ENCODE measurements around the gene FBXL13.

FBXL13 gene

GRCh38 chr7:102859084-102859798, 215.4 kb downstream of the FBXL13 start:
- H3K4me3 ChIP-seq (ENCODE audit: low read length), result no peak overlapping the region
- DNase-seq (ENCODE audit: low read depth), result no peak
- TF ChIP-seq CTCF (conservative IDR thresholded peaks at IDR 0.05; ENCODE audit: low read length), result no peak

GRCh38 chr7:102856036-102856435, 218.6 kb downstream of the FBXL13 start:
- TF ChIP-seq CTCF (conservative IDR thresholded peaks at IDR 0.05; ENCODE audit: low read length), result no peak
- H3K4me3 ChIP-seq (ENCODE audit: low read length), result no peak overlapping the region
- DNase-seq (ENCODE audit: low read depth), result peak; percentile 75

GRCh38 chr7:102849538-102849937, 225.1 kb downstream of the FBXL13 start:
- DNase-seq (ENCODE audit: low read depth), result peak; percentile 58
- H3K4me3 ChIP-seq (ENCODE audit: low read length), result no peak overlapping the region
- no peak for TF ChIP-seq CTCF (conservative IDR thresholded peaks at IDR 0.05; ENCODE audit: low read length)

- no peak for TF ChIP-seq CTCF (conservative IDR thresholded peaks at IDR 0.05; ENCODE audit: low read length)
- DNase-seq (ENCODE audit: low read depth), result peak; percentile 91
- no peak overlapping the region for H3K4me3 ChIP-seq (ENCODE audit: low read length)
These were observed 225.5 kb downstream of the FBXL13 start for GRCh38 chr7:102849079-102849478.

- no peak for DNase-seq (ENCODE audit: low read depth)
- no peak for TF ChIP-seq CTCF (conservative IDR thresholded peaks at IDR 0.05; ENCODE audit: low read length)
- no peak overlapping the region for H3K4me3 ChIP-seq (ENCODE audit: low read length)
These were observed 229.2 kb downstream of the FBXL13 start for GRCh38 chr7:102845346-102845745.

- no peak for TF ChIP-seq CTCF (conservative IDR thresholded peaks at IDR 0.05; ENCODE audit: low read length)
- no peak for DNase-seq (ENCODE audit: low read depth)
These were observed 230.7 kb downstream of the FBXL13 start for GRCh38 chr7:102843850-102844249.

GRCh38 chr7:102842284-102842683, 232.3 kb downstream of the FBXL13 start:
- no peak for TF ChIP-seq CTCF (conservative IDR thresholded peaks at IDR 0.05; ENCODE audit: low read length)
- no peak overlapping the region for H3K4me3 ChIP-seq (ENCODE audit: low read length)
- DNase-seq (ENCODE audit: low read depth), result no peak

More at GRCh38 chr7:102843850-102844249, 230.7 kb downstream of the FBXL13 start:
- no peak overlapping the region for H3K4me3 ChIP-seq (ENCODE audit: low read length)
